Muscle layer of colon (tissue), 2 donors: Measurements from ENCODE around the gene SIGLEC9.

Experiments
- H3K27ac ChIP-seq: one replicate; pipeline ENCODE4 v1.7.0; 2013; ENCODE audit warnings: low read depth, mild to moderate bottlenecking, low read length, moderate library complexity
- H3K27me3 ChIP-seq, 2 donors: one replicate each; pipeline ENCODE4 v1.7.0; 2013; ENCODE audit warnings: low read length in 2 of 2, mild to moderate bottlenecking in 2 of 2; ENCODE audit not compliant: insufficient read depth in 2 of 2, control insufficient read depth in 1 of 2
- H3K36me3 ChIP-seq: one replicate; pipeline ENCODE4 v1.7.0; 2013; ENCODE audit warnings: mild to moderate bottlenecking, low read length; ENCODE audit not compliant: insufficient read depth
- H3K4me1 ChIP-seq: one replicate; pipeline ENCODE4 v1.7.0; 2013; ENCODE audit warnings: mild to moderate bottlenecking, low read length; ENCODE audit not compliant: insufficient read depth
- H3K4me3 ChIP-seq, 2 donors: one replicate each; pipeline ENCODE4 v1.7.0; 2013; ENCODE audit warnings: low read length in 2 of 2, low read depth in 1 of 2, mild to moderate bottlenecking in 1 of 2, moderate library complexity in 1 of 2
- H3K9ac ChIP-seq: one replicate; pipeline ENCODE4 v1.7.0; 2013; ENCODE audit warnings: low read length
- H3K9me3 ChIP-seq: one replicate; pipeline ENCODE4 v1.7.0; 2013; ENCODE audit warnings: mild to moderate bottlenecking, low read length
- donor health status: abdominal sarcoma.
- donor health status: Adenocarcinoma of cecum.

The SIGLEC9 gene

DNA sequence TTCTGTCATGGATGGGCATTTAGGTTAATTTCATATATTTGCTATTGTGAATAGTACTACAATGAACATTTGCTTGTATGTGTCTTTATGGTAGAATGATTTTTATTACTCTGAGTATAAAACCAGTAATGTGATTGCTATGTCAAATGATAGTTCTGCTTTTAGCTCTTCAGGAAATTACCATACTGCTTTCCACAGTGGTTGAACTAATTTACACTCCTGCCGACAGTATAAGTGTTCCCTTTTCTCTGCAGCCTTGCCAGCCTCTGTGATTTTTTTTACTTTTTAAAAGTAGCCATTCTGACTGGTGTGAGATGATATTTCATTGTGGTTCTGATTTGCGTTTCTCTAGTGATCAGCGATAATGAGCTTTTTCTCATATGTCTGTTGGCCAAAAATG lies 23.9 kb downstream of the SIGLEC9 start:
- Histone ChIP-seq H3K27me3 (no peaks in the 10 kb centered on the region), H3K36me3 (no peaks in the 10 kb centered on the region), H3K4me1 (no peaks in the 10 kb centered on the region), H3K27ac (no peak overlapping the region), H3K9me3 (no peaks in the 10 kb centered on the region), H3K4me3 (no peak overlapping the region), H3K9ac (no peak overlapping the region)

DNA sequence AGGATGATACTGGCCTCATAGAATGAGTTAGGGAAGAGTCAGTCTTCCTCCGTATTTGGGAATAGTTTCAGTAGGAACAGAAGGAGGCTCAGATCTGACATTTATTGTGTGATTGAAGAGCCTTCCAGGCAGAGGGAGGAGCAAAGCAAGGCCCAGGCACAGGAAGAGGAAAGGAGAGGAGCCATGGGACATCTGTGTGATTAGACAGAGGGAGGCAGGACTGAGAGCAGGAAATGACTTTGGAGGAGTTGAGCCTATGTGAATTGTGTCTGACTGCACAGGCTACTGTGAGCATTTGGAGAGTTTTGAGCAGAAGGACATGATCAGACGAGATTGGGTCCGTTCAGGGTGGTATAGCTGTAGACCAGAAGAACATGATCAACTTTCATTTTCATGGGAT lies 25.9 kb downstream of the SIGLEC9 start:
- Histone ChIP-seq H3K9ac (no peak overlapping the region), H3K27ac (no peak overlapping the region), H3K9me3 (no peaks in the 10 kb centered on the region), H3K4me1 (no peaks in the 10 kb centered on the region), H3K36me3 (no peaks in the 10 kb centered on the region), H3K27me3 (no peaks in the 10 kb centered on the region), H3K4me3 (no peak overlapping the region)

DNA sequence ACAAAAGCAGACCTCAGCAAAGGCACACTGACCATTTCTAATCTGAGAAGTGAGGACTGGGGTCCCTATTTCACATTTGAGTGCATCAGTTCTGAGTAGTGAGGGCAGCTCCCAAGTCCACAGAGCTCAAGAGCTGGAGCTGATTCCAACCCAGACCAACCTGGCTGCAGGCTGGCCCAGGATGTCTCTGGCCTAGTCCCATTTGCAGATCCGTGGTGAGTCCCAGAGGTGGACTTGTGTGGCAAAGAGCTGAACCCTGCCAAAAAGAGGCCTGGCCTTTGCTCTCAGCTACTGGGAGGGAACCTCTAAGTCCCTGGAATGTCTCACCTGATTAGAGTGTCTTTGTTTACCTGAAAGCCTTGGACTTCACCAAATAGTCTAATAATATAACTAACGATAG lies 32.0 kb downstream of the SIGLEC9 start:
- Histone ChIP-seq H3K4me3 (no peak overlapping the region), H3K4me1 (no peaks in the 10 kb centered on the region), H3K9ac (no peak overlapping the region), H3K27ac (no peak overlapping the region), H3K9me3 (no peaks in the 10 kb centered on the region), H3K27me3 (peaks cover 0 to 9% of the 10 kb centered on the region in 2 donors), H3K36me3 (no peaks in the 10 kb centered on the region)

DNA sequence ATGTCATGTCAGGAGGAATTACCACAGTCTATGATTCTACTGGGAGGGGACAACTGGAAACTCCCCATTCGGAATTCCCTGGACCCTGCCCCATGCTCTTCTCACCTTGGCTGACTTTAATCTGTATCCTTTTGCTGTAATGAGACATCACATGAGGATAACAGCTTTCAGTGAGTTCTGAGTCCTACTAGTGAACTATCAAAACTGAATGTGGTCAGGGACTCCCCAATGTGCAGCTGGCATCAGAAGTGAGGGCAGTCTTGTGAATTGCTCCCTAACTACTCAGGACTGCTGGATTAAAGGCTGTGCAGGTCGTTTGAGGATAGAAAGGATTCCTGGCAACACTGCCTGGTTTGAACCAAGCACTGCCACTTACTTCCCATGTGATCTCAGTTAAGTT lies 32.6 kb downstream of the SIGLEC9 start:
- no peak overlapping the region for H3K9ac ChIP-seq
- H3K36me3 ChIP-seq = no peaks in the 10 kb centered on the region
- no peaks in the 10 kb centered on the region for H3K9me3 ChIP-seq
- H3K4me3 ChIP-seq = no peak overlapping the region
- no peaks in the 10 kb centered on the region for H3K4me1 ChIP-seq
- peaks cover 0 to 9% of the 10 kb centered on the region in 2 donors for H3K27me3 ChIP-seq
- H3K27ac ChIP-seq = no peak overlapping the region

DNA sequence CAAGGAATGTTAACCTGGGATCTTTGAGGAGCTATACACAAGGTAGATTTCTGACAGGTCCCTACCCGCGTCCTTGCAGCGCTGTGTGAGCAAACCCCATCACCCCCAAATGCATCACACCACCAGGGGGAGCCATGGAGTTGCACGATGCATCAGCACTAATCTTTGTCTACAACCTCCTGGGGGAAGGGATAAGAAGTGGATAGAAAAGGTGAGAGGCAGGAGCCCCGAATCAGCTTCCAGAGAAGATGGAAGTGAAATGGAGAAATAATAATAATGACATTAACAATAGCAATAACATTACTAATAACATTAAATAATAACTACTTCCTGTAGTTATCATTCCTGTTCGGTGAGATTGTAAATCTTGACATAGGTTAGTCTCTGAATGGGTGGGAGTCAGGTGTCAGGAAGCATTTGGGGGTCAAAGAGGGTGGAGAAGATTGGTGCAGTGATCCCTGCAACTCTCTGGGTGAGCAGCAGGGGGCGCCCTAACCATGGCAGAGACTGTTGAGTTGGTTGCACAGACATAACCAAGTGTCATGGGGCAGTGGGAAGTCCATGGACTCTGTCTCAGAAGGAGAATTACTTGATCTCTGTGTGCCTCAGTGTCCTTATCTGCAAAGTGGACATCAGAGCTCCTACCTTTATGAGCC lies 33.9 kb downstream of the SIGLEC9 start:
- Histone ChIP-seq H3K9ac (no peak overlapping the region), H3K4me1 (no peaks in the 10 kb centered on the region), H3K9me3 (no peaks in the 10 kb centered on the region), H3K4me3 (no peak overlapping the region), H3K27me3 (peaks cover 0 to 9% of the 10 kb centered on the region in 2 donors), H3K36me3 (no peaks in the 10 kb centered on the region), H3K27ac (no peak overlapping the region)

DNA sequence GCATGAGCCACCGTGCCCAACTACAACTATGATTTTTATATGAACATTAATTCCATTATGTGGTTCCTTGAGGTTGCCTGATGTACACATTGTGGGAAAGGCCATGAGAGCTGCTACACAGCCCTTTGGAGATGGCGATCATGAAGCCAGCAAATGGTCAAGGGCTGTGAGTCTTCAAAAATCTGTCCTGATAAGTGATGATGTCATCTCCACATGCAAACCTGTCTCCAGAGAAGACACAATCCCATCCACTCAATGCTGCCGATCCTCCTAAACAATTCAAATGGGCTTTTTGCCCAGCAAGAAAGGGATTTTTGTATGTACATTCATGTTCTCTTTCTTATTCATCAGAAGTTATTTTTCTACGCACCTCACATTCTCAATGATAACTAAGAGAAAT lies 35.0 kb downstream of the SIGLEC9 start:
- H3K9ac ChIP-seq = no peak overlapping the region
- no peaks in the 10 kb centered on the region for H3K4me1 ChIP-seq
- no peak overlapping the region for H3K4me3 ChIP-seq
- H3K27ac ChIP-seq = no peak overlapping the region
- H3K9me3 ChIP-seq = no peaks in the 10 kb centered on the region
- H3K27me3 ChIP-seq = peaks cover 0 to 9% of the 10 kb centered on the region in 2 donors
- no peaks in the 10 kb centered on the region for H3K36me3 ChIP-seq

DNA sequence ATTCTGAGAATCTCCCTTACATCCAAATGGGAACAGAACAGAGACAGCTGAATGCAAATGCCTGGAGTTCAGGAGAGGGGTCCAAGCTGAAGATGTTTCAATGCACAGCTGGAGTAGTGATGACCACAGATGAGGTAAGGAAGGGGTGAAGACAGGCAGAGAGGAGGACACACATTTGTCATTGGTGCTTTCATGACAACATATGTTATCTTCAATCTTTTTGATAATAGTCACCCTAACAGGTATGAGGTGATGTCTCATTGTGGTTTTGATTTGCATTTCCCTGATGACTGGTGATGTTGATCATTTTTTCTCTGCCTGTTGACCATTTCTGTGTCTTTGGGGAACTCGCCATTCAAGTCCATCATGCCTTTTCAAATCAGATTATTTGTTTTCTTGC lies 36.6 kb downstream of the SIGLEC9 start:
- Histone ChIP-seq H3K36me3 (no peaks in the 10 kb centered on the region), H3K4me3 (no peak overlapping the region), H3K27ac (no peak overlapping the region), H3K9me3 (no peaks in the 10 kb centered on the region), H3K4me1 (no peaks in the 10 kb centered on the region), H3K9ac (no peak overlapping the region), H3K27me3 (peaks cover 0 to 9% of the 10 kb centered on the region in 2 donors)

DNA sequence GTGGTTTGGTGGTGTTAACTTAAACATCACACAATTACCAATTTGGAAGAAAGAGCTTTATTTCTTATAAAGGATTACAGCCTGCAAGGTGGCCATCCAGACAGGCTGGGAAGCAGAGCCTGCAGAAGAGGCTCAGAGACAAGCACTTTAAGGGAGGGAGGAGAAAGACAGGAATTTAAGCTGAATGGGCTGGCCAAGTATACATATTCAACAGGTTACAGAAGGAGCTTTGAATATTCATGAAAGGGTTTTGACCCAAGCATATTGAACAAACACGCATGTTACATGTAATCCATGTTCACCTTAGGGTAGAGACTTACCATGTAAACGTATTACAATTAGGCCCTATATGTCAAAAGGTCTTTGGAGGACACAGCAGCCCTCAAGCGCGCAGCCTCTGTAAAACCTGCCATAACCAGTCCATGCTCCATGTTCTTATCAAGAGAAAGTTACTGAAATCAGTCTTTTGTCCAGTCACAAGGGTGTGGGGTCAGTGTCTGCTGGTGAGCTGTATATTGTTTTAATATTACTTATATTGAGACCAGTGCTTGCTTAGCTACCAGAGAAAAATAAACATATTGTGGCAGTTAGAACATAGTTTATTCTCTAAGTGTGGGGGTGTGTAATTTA lies 37.3 kb downstream of the SIGLEC9 start:
- Histone ChIP-seq H3K9ac (no peak overlapping the region), H3K4me3 (no peak overlapping the region), H3K36me3 (no peaks in the 10 kb centered on the region), H3K27ac (no peak overlapping the region), H3K27me3 (peaks cover 0 to 9% of the 10 kb centered on the region in 2 donors), H3K9me3 (no peaks in the 10 kb centered on the region), H3K4me1 (no peaks in the 10 kb centered on the region)

DNA sequence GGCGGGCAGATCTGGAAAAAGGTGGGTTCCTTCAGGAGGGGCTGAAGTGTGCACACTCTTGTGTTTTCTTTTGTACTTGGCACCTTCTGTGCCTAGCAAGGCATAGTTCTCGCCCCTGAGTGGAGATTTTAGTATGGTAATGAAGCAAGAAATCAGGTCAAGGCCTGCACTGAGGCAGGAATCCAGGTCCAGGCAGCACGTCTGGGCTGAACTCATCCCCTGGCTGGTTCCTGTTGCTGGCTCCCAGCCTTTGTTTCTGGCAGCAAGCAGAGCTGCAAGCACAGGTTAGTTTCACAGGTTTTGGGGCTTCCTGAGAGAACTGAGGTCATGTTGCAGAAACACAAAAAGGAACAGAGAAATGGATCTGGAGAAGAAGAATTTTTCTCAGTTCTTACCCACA lies 38.6 kb downstream of the SIGLEC9 start:
- Histone ChIP-seq H3K27me3 (peaks cover 0 to 4% of the 10 kb centered on the region in 2 donors), H3K27ac (no peak overlapping the region), H3K9me3 (no peaks in the 10 kb centered on the region), H3K36me3 (no peaks in the 10 kb centered on the region), H3K4me1 (no peaks in the 10 kb centered on the region), H3K9ac (no peak overlapping the region), H3K4me3 (no peak overlapping the region)

DNA sequence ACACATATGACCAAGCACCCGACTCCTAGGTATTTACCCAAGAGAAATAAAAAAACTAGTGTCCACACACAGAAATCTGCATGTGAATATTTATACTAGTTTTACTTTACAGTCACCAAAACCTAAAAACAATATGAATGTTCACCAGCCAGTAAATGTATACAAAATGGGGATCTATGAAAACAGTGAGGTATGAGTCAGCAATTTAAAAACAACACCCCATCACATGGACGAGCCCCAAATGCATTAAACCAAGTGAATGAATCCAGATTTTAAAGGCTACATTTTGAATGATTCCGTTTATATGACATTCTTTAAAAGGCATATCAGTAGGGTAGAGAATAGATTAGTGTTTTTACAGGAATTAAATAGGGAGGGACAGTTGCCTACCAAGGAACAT lies 39.5 kb downstream of the SIGLEC9 start:
- no peaks in the 10 kb centered on the region for H3K27me3 ChIP-seq
- H3K9ac ChIP-seq = no peak overlapping the region
- H3K9me3 ChIP-seq = no peaks in the 10 kb centered on the region
- no peak overlapping the region for H3K27ac ChIP-seq
- H3K4me1 ChIP-seq = no peaks in the 10 kb centered on the region
- H3K4me3 ChIP-seq = no peak overlapping the region
- H3K36me3 ChIP-seq = no peaks in the 10 kb centered on the region

DNA sequence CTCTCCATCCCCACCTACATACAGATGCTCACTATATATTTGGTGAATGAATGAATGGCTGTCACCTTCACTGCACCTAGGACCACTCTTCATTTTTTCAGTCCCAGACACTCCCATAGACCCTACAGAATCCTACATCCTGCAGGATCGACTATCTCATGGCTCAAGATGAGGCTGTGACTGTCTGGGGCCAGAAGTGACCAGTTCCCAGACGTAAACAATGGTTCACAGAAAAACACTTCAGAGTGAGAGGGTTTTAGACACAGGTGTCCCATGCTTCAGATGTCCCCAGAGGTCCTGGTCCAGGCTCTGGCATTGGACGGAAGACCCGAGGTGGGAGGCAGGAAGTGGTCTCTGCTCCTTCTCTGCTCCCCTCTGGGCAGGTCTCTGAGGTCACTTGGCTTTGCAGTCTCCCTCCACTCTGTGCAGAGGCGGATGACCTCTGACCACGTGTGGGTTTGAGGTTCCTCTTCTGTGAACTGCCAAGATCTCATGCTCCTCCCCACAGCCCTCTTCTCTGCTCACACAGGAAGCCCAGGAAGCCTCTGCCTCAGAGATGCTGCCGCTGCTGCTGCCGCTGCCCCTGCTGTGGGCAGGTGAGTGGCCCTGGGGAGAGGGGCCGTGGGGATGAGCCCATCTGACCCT lies 42.3 kb downstream of the SIGLEC9 start:
- Histone ChIP-seq H3K4me1 (no peaks in the 10 kb centered on the region), H3K36me3 (no peaks in the 10 kb centered on the region), H3K9me3 (no peaks in the 10 kb centered on the region), H3K27ac (no peak overlapping the region), H3K4me3 (no peak overlapping the region), H3K9ac (no peak overlapping the region), H3K27me3 (no peaks in the 10 kb centered on the region)
